WI38 (cell line): Measurements from ENCODE around the gene PPP1R12A.

Experiments
- H3K4me3 ChIP-seq: 2 replicates; pipeline ENCODE4 v1.5.1; 2011; ENCODE audit warnings: low read depth, mild to moderate bottlenecking, control low read depth, low read length
- CTCF ChIP-seq: IDR thresholded peaks from 2 replicates; pipeline ENCODE4 v1.5.1; 2012; ENCODE audit warnings: low read depth, mild to moderate bottlenecking, control low read depth, low read length

The PPP1R12A gene

GRCh38 chr12:79782172-79782900 lies 152.6 kb downstream of the PPP1R12A start:
- H3K4me3 ChIP-seq, result no peak overlapping the region
- no peak for TF ChIP-seq CTCF

GRCh38 chr12:79778802-79779448 lies 156.0 kb downstream of the PPP1R12A start:
- H3K4me3 ChIP-seq, result no peak overlapping the region
- TF ChIP-seq CTCF, result no peak

GRCh38 chr12:79776111-79776510 lies 158.8 kb downstream of the PPP1R12A start:
- no peak overlapping the region for H3K4me3 ChIP-seq
- TF ChIP-seq CTCF, result no peak

GRCh38 chr12:79775355-79776027 lies 159.4 kb downstream of the PPP1R12A start:
- no peak overlapping the region for H3K4me3 ChIP-seq
- TF ChIP-seq CTCF, result no peak

GRCh38 chr12:79773896-79774295 lies 161.0 kb downstream of the PPP1R12A start:
- H3K4me3 ChIP-seq, result no peak overlapping the region
- TF ChIP-seq CTCF, result no peak

- no peak overlapping the region for H3K4me3 ChIP-seq
- no peak for TF ChIP-seq CTCF
These were observed 164.9 kb downstream of the PPP1R12A start for GRCh38 chr12:79769860-79770485.
